ENCODE measurements around the gene ASF1B.

GRCh38 chr19:14122924-14123323 lies 13.5 kb downstream of the ASF1B start:
- TF ChIP-seq CTCF (IDR thresholded peaks at IDR 0.05) = no peak
- no peak for TF ChIP-seq EZH2 (IDR thresholded peaks at IDR 0.05)
- no peak for TF ChIP-seq EZH2phosphoT487 (IDR thresholded peaks at IDR 0.05)
